H1 (cell line): ENCODE measurements around the gene CMC1. TPM values are rescaled to one million over a fixed set of nuclear protein-coding genes. Genes with fewer than 3 reads are reported as not detected.

Experiments
- CTCF ChIA-PET: fragments of 300-600 bp; sonication (Branson Sonifier 250); formaldehyde crosslinking; loops from one replicate; lab custom pipeline; 2021; ENCODE audit not compliant: partially characterized antibody; lab: Charles Lee
- POLR2A ChIA-PET: fragments of 300-600 bp; sonication (Branson Sonifier 250); formaldehyde crosslinking; loops from one replicate; lab custom pipeline; 2021; ENCODE audit warnings: inconsistent platforms; ENCODE audit not compliant: partially characterized antibody; lab: Charles Lee
- DNase-seq, 2 experiments: peaks; one replicate each; pipeline versions ENCODE4 v3.0.0 to v3.0.0-alpha.2; 2010 to 2022; ENCODE audit warnings: low spot score in 2 of 2, low read depth in 1 of 2, mixed read lengths in 1 of 2
- FAIRE-seq: peaks from 2 replicates; lab custom pipeline; 2011; peaks lifted over from hg19 to GRCh38; lab: Jason Lieb, UNC
- H2AFZ ChIP-seq: 2 replicates; pipeline ENCODE4 v1.8.1; 2012; ENCODE audit warnings: low read length, inconsistent platforms
- H2AK5ac ChIP-seq: 2 replicates; pipeline ENCODE4 v1.6.1; 2013; ENCODE audit warnings: low read depth, low read length
- H2BK120ac ChIP-seq: replicated peaks from 2 replicates; pipeline ENCODE3; 2013; ENCODE audit warnings: low read depth, low read length, inconsistent platforms
- H2BK12ac ChIP-seq: 2 replicates; pipeline ENCODE4 v1.6.1; 2013; ENCODE audit warnings: low read depth, low read length
- H2BK15ac ChIP-seq: 2 replicates; pipeline ENCODE4 v1.6.1; 2013; ENCODE audit warnings: low read length
- H2BK20ac ChIP-seq: 2 replicates; pipeline ENCODE4 v1.6.1; 2013; ENCODE audit warnings: low read length
- H2BK5ac ChIP-seq: 2 replicates; pipeline ENCODE4 v1.6.1; 2013; ENCODE audit warnings: low read depth, low read length
- H3K14ac ChIP-seq: 2 replicates; pipeline ENCODE4 v1.6.1; 2013; ENCODE audit warnings: inconsistent platforms; ENCODE audit not compliant: insufficient read length
- H3K18ac ChIP-seq: 2 replicates; pipeline ENCODE4 v1.6.1; 2013; ENCODE audit warnings: low read length; ENCODE audit errors: extremely low read depth
- H3K23ac ChIP-seq: 2 replicates; pipeline ENCODE4 v1.6.1; 2013; ENCODE audit warnings: inconsistent platforms; ENCODE audit not compliant: insufficient read length
- H3K23me2 ChIP-seq: 2 replicates; pipeline ENCODE4 v1.6.1; 2013; ENCODE audit warnings: low read depth, low read length
- H3K27ac ChIP-seq: 2 replicates; pipeline ENCODE4 v1.6.1; 2011; ENCODE audit warnings: low read depth, low read length, inconsistent platforms
- H3K27me3 ChIP-seq, 4 experiments: replicated peaks in 1 of 4; 1 replicate in 1 of 4; 2 replicates in 3 of 4; pipeline versions ENCODE4 v1.6.1 to v1.8.1; 2011 to 2013; ENCODE audit warnings: low read length in 3 of 4, mild to moderate bottlenecking in 3 of 4, inconsistent platforms in 2 of 4, mixed read lengths in 2 of 4, moderate library complexity in 1 of 4; ENCODE audit not compliant: control insufficient read depth in 3 of 4, insufficient read depth in 3 of 4; ENCODE audit errors: extremely low read depth in 1 of 4
- H3K36me3 ChIP-seq, 4 experiments: 2 replicates each; pipeline versions ENCODE4 v1.6.1 to v1.8.1; 2011 to 2013; ENCODE audit warnings: mild to moderate bottlenecking in 4 of 4, low read length in 3 of 4, moderate library complexity in 2 of 4, control low read depth in 1 of 4, inconsistent platforms in 1 of 4; ENCODE audit not compliant: insufficient read depth in 4 of 4, control insufficient read depth in 2 of 4
- H3K4ac ChIP-seq: replicated peaks from 2 replicates; pipeline ENCODE3; 2013; ENCODE audit warnings: low read length, low read depth, mixed read lengths, inconsistent platforms; ENCODE audit not compliant: insufficient read length
- H3K4me1 ChIP-seq, 4 experiments: replicated peaks in 1 of 4; 1 replicate in 1 of 4; 2 replicates in 3 of 4; pipeline versions ENCODE4 v1.6.1 to v1.8.1; 2011 to 2013; ENCODE audit warnings: low read length in 3 of 4, inconsistent platforms in 2 of 4, mixed read lengths in 1 of 4; ENCODE audit not compliant: insufficient read depth in 4 of 4, control insufficient read depth in 3 of 4
- H3K4me2 ChIP-seq, 2 experiments: 2 replicates each; pipeline versions ENCODE4 v1.6.1 to v1.8.1; 2011 to 2013; ENCODE audit warnings: low read depth in 2 of 2, low read length in 2 of 2, control low read depth in 1 of 2, inconsistent platforms in 1 of 2, mild to moderate bottlenecking in 1 of 2; ENCODE audit not compliant: insufficient read depth in 1 of 2
- H3K4me3 ChIP-seq, 4 experiments: fragments of 200-600, 300-600 bp in 1 of 4; sonication (generic), shearing (Covaris generic), sonication (Bioruptor Twin) in 1 of 4; 2 replicates each; pipeline versions ENCODE4 v1.5.1 to v1.8.1; 2011 to 2016; ENCODE audit warnings: low read length in 4 of 4, low read depth in 3 of 4, control low read depth in 2 of 4, inconsistent platforms in 2 of 4, mild to moderate bottlenecking in 2 of 4, mixed read lengths in 1 of 4, moderate library complexity in 1 of 4; ENCODE audit not compliant: insufficient read depth in 2 of 4; ENCODE audit errors: extremely low read depth in 1 of 4
- H3K56ac ChIP-seq: replicated peaks from 2 replicates; pipeline ENCODE3; 2013; ENCODE audit warnings: low read depth, mild to moderate bottlenecking, mixed read lengths, low read length, inconsistent platforms; ENCODE audit not compliant: insufficient read length
- H3K79me1 ChIP-seq: 2 replicates; pipeline ENCODE4 v1.6.1; 2013; ENCODE audit warnings: low read depth, low read length, control low read depth
- H3K79me2 ChIP-seq, 2 experiments: 2 replicates each; pipeline versions ENCODE4 v1.6.1 to v1.8.1; 2012 to 2013; ENCODE audit warnings: low read length in 2 of 2, mild to moderate bottlenecking in 2 of 2, inconsistent platforms in 1 of 2; ENCODE audit not compliant: insufficient read depth in 2 of 2, control insufficient read depth in 1 of 2
- H3K9ac ChIP-seq, 4 experiments: replicated peaks in 1 of 4; 1 replicate in 1 of 4; 2 replicates in 3 of 4; pipeline versions ENCODE4 v1.6.1 to v1.8.1; 2011 to 2013; ENCODE audit warnings: low read depth in 3 of 4, low read length in 3 of 4, control low read depth in 2 of 4, mild to moderate bottlenecking in 2 of 4, moderate library complexity in 2 of 4, inconsistent platforms in 1 of 4; ENCODE audit errors: extremely low read depth in 1 of 4
- H3K9me3 ChIP-seq, 2 experiments: 2 replicates each; pipeline versions ENCODE4 v1.6.1 to v1.8.1; 2012 to 2013; ENCODE audit warnings: mild to moderate bottlenecking in 2 of 2, moderate library complexity in 2 of 2, control low read depth in 1 of 2, inconsistent platforms in 1 of 2, low read depth in 1 of 2, low read length in 1 of 2, mixed read lengths in 1 of 2; ENCODE audit not compliant: insufficient read depth in 2 of 2
- H4K20me1 ChIP-seq, 2 experiments: replicated peaks in 1 of 2; 2 replicates each; pipeline versions ENCODE3 to v1.8.1; 2011 to 2013; ENCODE audit warnings: inconsistent platforms in 2 of 2, low read length in 2 of 2, mild to moderate bottlenecking in 1 of 2; ENCODE audit not compliant: insufficient read depth in 2 of 2, control insufficient read depth in 1 of 2
- H4K5ac ChIP-seq: 2 replicates; pipeline ENCODE4 v1.6.1; 2013; ENCODE audit warnings: low read length, low read depth, mixed read lengths, inconsistent platforms; ENCODE audit not compliant: insufficient read length
- H4K8ac ChIP-seq: 2 replicates; pipeline ENCODE4 v1.8.0; 2013; ENCODE audit warnings: mild to moderate bottlenecking, moderate library complexity, low read length, inconsistent platforms; ENCODE audit not compliant: insufficient read depth; ENCODE audit errors: extremely low read depth
- H4K91ac ChIP-seq: replicated peaks from 2 replicates; pipeline ENCODE3; 2013; ENCODE audit warnings: low read length, mixed read lengths, inconsistent platforms; ENCODE audit not compliant: insufficient read length
- CREB1 ChIP-seq: IDR thresholded peaks from 2 replicates; pipeline ENCODE4 v1.6.1; 2012; ENCODE audit warnings: inconsistent platforms
- CTCF ChIP-seq, 3 experiments: IDR thresholded peaks; 1 replicate in 2 of 3; 2 replicates in 1 of 3; pipeline versions ENCODE4 v1.5.1 to v1.6.1; 2011; ENCODE audit warnings: low read length in 3 of 3, mild to moderate bottlenecking in 3 of 3, inconsistent platforms in 2 of 3, low read depth in 1 of 3, moderate library complexity in 1 of 3; ENCODE audit not compliant: insufficient read depth in 1 of 3; ENCODE audit errors: control extremely low read depth in 1 of 3
- HDAC2 ChIP-seq, 2 experiments: fragments of 300-600 bp in 1 of 2; sonication (generic) in 1 of 2; IDR thresholded peaks; 2 replicates each; pipeline ENCODE4 v1.6.1; 2011 to 2012; ENCODE audit warnings: low read depth in 2 of 2, low read length in 2 of 2, mild to moderate bottlenecking in 2 of 2, moderate library complexity in 2 of 2, borderline replicate concordance in 1 of 2, inconsistent platforms in 1 of 2
- NRF1 ChIP-seq: IDR thresholded peaks from 2 replicates; pipeline ENCODE4 v1.6.1; 2011; ENCODE audit warnings: mild to moderate bottlenecking, low read depth, low read length, improper control_type of control experiment
- RAD21 ChIP-seq, 2 experiments: IDR thresholded peaks in 1 of 2; conservative IDR thresholded peaks in 1 of 2; 2 replicates each; pipeline ENCODE4 v1.6.1; 2011; ENCODE audit warnings: low read depth in 2 of 2, low read length in 2 of 2, improper control_type of control experiment in 1 of 2, inconsistent platforms in 1 of 2, mild to moderate bottlenecking in 1 of 2, moderate library complexity in 1 of 2
- RXRA ChIP-seq: IDR thresholded peaks from 2 replicates; pipeline ENCODE4 v1.6.1; 2011; ENCODE audit warnings: low read depth, mild to moderate bottlenecking, low read length, moderate library complexity; ENCODE audit not compliant: insufficient read depth
- SP2 ChIP-seq: IDR thresholded peaks from 2 replicates; pipeline ENCODE4 v1.6.1; 2012; ENCODE audit warnings: mild to moderate bottlenecking, low read length, inconsistent platforms
- polyA plus RNA-seq, 7 experiments: library from polyadenylated mRNA; depleted of rRNA in 3 of 7; stranded (reverse) in 5 of 7; unstranded in 2 of 7; fragments of >200 nt in 5 of 7; fragments of 200-250 nt in 2 of 7; gene quantifications; 1 replicate in 5 of 7; 2 replicates in 1 of 7; 4 replicates in 1 of 7; pipeline versions ENCODE4 v1.2.1 to v1.2.3, GENCODE V29; 2011 to 2013; ENCODE audit warnings: missing spikeins in 2 of 7, mixed read lengths in 2 of 7
- total RNA-seq: library from RNA; stranded (reverse); fragmentation: NEBNext Ultra II Directional; extraction: Animal tissue kit (Norgen Biotek cat#: 25700); gene quantifications from 2 replicates; pipeline ENCODE4 v1.2.1, GENCODE V29; 2021

CMC1 gene
- total and polyA plus RNA-seq, 2 of the 8 experiments (the other 6 are each of a cell fraction or from before 2014, with no cell fraction given), result 11.4 to 19.4 TPM

- Histone ChIP-seq H2BK20ac (no peak overlapping the region), H2BK120ac (no peak overlapping the region), H3K9ac (no peak overlapping the region), H2BK12ac (no peak overlapping the region), H2BK15ac (no peak overlapping the region), H3K23ac (no peak overlapping the region), H2BK5ac (no peak overlapping the region), H3K23me2 (no peaks in the 10 kb centered on the region), H4K20me1 (no peaks in the 10 kb centered on the region), H3K4me2 (no peak overlapping the region), H2AK5ac (no peak overlapping the region), H4K5ac (no peak overlapping the region), H3K4me3 (no peak overlapping the region), H3K4me1 (no peaks in the 10 kb centered on the region), H3K36me3 (peaks cover 0 to 6% (median 2%) of the 10 kb centered on the region in 4 experiments; a peak in 5 of 8 replicates), H3K56ac (no peak overlapping the region), H3K9me3 (peaks cover 0 to 4% of the 10 kb centered on the region in 2 experiments; a peak in 1 of 4 replicates), H3K4ac (no peak overlapping the region)
- CTCF ChIA-PET, result interaction anchor here (0.7 to 2.2 kb wide), 11 partner anchors 8 to 1286 kb away, joined by 3 to 5 read pairs (median 3); partner anchors contain the start of gene CMC1
- no peak for DNase-seq
- POLR2A ChIA-PET, result no interaction called here
- TF ChIP-seq CTCF (IDR thresholded peaks at IDR 0.05; ENCODE audit: control extremely low read depth in 1 of 3, insufficient read depth in 1 of 3, low read depth in 1 of 3, low read length in 3 of 3), result peak in 2 of 3 experiments; percentile 25 to 47; a peak in 2 of 4 replicates
- no peak for TF ChIP-seq SP2
- TF ChIP-seq CREB1, result no peak
- TF ChIP-seq RXRA, result no peak
- peak; percentile 59 to 60 for TF ChIP-seq RAD21 (IDR thresholded peaks at IDR 0.05 in 1 of 2, conservative IDR thresholded peaks at IDR 0.05 in 1 of 2; ENCODE audit: low read depth in 2 of 2, low read length in 2 of 2)
- TF ChIP-seq NRF1, result no peak
- TF ChIP-seq HDAC2 (IDR thresholded peaks at IDR 0.05; ENCODE audit: borderline replicate concordance in 1 of 2, low read depth in 2 of 2, low read length in 2 of 2), result no peak
- TF ChIP-seq, all 59 proteins: peak for 2
- Histone ChIP-seq H3K79me2 (no peaks in the 10 kb centered on the region), H2AFZ (no peak overlapping the region), H3K27me3 (no peaks in the 10 kb centered on the region), H3K79me1 (no peaks in the 10 kb centered on the region), H4K91ac (no peak overlapping the region), H3K18ac (no peak overlapping the region), H3K14ac (no peak overlapping the region), H3K27ac (no peak overlapping the region), H4K8ac (no peak overlapping the region)
- no peak for FAIRE-seq
Measured at GRCh38 chr3:28286595-28286994, 45.2 kb downstream of the CMC1 start.
